ENCODE results near the gene PRCC. TPM values are rescaled to one million over a fixed set of nuclear protein-coding genes. Genes with fewer than 3 reads are reported as not detected.

Gene PRCC
- total and polyA plus RNA-seq, 8 donors, result 18.5 to 41.6 (median 21.8) TPM

- H3K4me1 ChIP-seq, result peaks cover 0 to 6% (median 3%) of the 10 kb centered on the region in 3 donors
- no peaks in the 10 kb centered on the region for H3K9me3 ChIP-seq
- H3K4me3 ChIP-seq, result peak overlapping the region in 1 of 4 donors; percentile 18
- intact Hi-C loops (cut with DNase I), result no loop called here
- peak in 1 of 6 donors; percentile 22 for DNase-seq
- no peaks in the 10 kb centered on the region for H3K36me3 ChIP-seq
- ATAC-seq, result peak in 3 of 4 donors; percentile 32 to 36 (median 35)
- no peaks in the 10 kb centered on the region for H3K27me3 ChIP-seq
- TF ChIP-seq CTCF (IDR thresholded peaks at IDR 0.05), result no peak
- H3K27ac ChIP-seq, result no peak overlapping the region
- WGBS, 2 donors, result 57 to 63% methylated on average over 5 of the region's 5 CpGs
- no peak for FAIRE-seq
These were observed 48.0 kb downstream of the PRCC start for GRCh38 chr1:156815307-156815826.

DNA sequence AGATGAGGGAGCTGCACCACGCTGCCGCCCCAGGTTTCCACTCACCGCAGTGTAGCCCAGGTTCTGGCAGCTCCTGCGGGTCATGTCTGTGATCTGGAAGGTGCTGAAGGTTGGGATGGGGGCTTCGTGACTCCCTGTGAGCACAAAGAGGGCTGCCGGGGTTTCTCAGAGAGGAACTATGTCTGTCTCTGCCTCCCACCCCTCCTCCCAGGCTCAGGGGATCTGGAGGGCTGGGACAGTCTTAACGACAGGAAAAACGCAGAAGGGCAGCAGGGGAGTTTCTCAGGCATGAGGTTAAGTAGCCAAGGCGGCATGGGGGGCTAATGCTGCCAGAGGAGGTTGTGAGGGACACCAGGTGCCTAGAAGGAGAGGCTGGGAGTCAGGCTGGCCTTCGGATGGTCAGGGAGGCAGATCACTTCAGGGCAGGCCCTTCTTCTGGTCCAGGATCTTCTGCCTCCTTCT is 48.7 kb downstream of the PRCC start:
- peaks cover 0 to 6% (median 3%) of the 10 kb centered on the region in 3 donors for H3K4me1 ChIP-seq
- peak overlapping the region in 1 of 4 donors; percentile 18 for H3K4me3 ChIP-seq
- ATAC-seq, result no peak
- intact Hi-C loops (cut with DNase I), result no loop called here
- H3K27me3 ChIP-seq, result no peaks in the 10 kb centered on the region
- TF ChIP-seq CTCF (IDR thresholded peaks at IDR 0.05), result no peak
- H3K9me3 ChIP-seq, result no peaks in the 10 kb centered on the region
- peak overlapping the region in 2 of 4 donors; percentile 0 to 15 for H3K27ac ChIP-seq
- DNase-seq, result no peak
- 59 to 64% methylated on average over 10 of the region's 10 CpGs for WGBS, 2 donors
- FAIRE-seq, result no peak
- H3K36me3 ChIP-seq, result no peaks in the 10 kb centered on the region

DNA sequence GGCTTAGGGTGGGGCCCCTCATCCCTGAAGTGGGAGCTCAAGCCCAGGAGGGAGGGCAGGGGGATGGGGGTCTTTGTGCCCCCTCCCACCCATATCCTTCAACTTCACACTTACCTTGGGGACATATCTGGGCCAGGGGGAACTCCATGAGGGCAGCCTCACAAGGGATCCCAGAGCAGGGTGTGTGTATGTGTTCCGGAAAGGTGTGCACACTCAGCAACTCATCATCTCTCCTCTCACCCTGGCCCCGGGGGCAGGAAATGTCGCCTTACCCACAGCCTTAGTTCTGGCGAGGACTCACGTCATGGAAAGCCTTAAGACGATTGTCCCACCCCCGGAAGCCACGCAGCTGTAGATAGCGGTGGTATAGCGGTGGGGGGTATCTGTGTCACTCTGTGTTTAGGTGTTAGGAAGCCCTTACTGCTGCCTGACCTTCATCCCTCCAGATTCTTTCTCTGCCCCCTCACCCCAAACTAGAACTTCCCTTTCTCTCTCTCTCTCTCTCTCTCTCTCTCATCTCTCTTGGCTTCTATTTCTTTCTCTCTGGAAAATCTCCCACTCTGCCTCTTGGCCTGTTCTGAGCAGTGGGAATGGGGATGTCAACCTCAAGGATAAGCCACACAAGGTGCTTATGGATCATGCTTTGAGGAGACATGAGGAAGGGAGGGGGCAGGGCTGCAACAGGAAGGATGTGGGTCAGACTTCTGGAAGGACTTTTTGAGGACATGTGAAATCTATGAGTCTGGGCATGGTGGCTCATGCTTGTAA is 49.4 kb downstream of the PRCC start, which contains the start of gene SH2D2A:
TSS of gene SH2D2A (minus strand) at position 288 of the 768 bp plus-strand sequence. CDS start at position 148, 140 bp downstream.
- intact Hi-C loops (cut with DNase I), result no loop called here
- no peaks in the 10 kb centered on the region for H3K9me3 ChIP-seq
- no peaks in the 10 kb centered on the region for H3K36me3 ChIP-seq
- peak within 1 kb of the TSS in 1 of 4 donors; percentile 18 for H3K4me3 ChIP-seq
- 46 to 69% methylated on average over 10 of the region's 10 CpGs for WGBS, 2 donors
- ATAC-seq (peak in 3 of 4 donors; percentile 4 to 25 (median 11)), DNase-seq (no peak), FAIRE-seq (no peak)
- peaks cover 0 to 6% (median 3%) of the 10 kb centered on the region in 3 donors for H3K4me1 ChIP-seq
- peak within 1 kb of the TSS in 2 of 4 donors; percentile 0 to 15 for H3K27ac ChIP-seq
- no peaks in the 10 kb centered on the region for H3K27me3 ChIP-seq
- no peak for TF ChIP-seq CTCF (IDR thresholded peaks at IDR 0.05)

GRCh38 chr1:156821801-156822200 is 54.5 kb downstream of the PRCC start:
- Histone ChIP-seq H3K9me3 (no peaks in the 10 kb centered on the region), H3K27me3 (no peaks in the 10 kb centered on the region), H3K27ac (no peak overlapping the region), H3K4me1 (no peaks in the 10 kb centered on the region), H3K4me3 (no peak overlapping the region), H3K36me3 (no peaks in the 10 kb centered on the region)
- intact Hi-C loops (cut with DNase I), result no loop called here
- DNase-seq, result no peak
- FAIRE-seq, result no peak
- ATAC-seq, result no peak
- no peak for TF ChIP-seq CTCF (IDR thresholded peaks at IDR 0.05)
- WGBS, 2 donors, result 59 to 67% methylated on average over 4 of the region's 4 CpGs
